GM18505 (cell line): ENCODE data around the gene ACTG1.

ENCODE experiments used
- ATAC-seq: cut with Tn5 transposase; IDR thresholded peaks from one replicate; pipeline ENCODE4 v1.9.1; 2021; ENCODE audit not compliant: unreplicated experiment
- POLR2A ChIP-seq: IDR thresholded peaks from 4 replicates; pipeline ENCODE4 v1.6.1; 2011; ENCODE audit warnings: borderline replicate concordance; ENCODE audit not compliant: insufficient read depth, insufficient read length; ENCODE audit errors: extremely low read depth

ACTG1 gene

DNA sequence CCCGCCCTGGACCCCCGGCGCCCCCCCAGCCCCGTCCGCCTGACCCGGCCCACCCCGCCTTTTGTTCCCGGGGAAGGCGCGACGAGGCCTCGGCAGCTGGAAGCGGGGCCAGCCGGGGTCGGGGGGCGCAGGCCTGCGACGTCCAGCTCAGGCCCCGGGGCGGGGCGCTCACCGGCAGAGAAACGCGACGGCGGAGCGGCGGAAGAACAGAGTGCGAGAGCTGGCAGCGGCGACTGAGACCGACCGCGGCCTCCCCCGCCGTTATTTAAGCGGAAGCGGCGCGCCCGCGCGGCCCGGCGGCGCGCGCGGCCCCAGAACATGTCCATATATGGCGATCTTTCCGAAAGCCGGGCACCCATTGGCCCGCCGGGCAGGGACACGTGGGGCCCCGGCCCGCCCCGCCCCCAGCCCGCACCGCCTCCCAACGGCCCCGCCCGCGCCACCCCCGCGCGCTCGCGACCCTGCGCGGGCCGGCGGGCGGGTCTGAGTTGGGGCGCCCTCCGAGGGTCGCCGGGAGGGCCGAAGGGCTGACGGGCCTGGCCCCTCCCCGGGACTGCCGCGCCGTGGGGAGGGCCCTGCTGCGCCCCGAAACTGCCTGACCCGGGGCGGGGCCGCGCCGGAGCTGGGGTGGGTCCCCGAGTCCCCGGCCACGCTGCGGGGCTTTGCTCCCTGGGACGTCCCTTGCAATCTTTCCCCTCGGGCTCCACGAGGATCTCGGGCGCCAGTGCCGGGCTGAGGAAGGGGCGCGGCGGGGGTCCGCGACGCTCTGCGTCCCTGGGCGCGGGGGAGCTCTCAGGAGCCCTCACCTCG lies at the start of gene ACTG1:
TSS of gene ACTG1 (minus strand) at position 238 of the 810 bp plus-strand sequence. CDS start 445 bp downstream, outside the sequence.
- ATAC-seq: peak; percentile 41
- TF ChIP-seq POLR2A: peak; percentile 100

DNA sequence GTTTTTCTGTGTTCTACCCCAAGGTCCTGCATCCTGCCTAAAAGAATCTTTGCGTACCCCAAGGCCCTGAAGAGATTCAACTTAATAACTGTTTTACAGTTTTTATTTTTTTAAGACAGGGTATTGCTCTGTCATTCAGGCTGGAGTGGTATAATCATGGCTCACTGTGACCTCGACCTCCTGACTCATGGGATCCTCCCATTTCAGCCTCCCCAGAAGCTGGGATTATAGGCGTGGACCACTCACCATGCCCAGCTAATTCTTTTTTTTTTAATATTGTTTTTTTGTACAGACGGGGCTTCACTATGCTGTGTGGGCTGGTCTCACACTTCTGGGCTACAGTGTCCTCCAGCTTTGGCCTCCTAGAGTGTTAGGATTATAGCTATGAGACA lies 48.9 kb upstream of the ACTG1 start:
- ATAC-seq: no peak
- TF ChIP-seq POLR2A: no peak

DNA sequence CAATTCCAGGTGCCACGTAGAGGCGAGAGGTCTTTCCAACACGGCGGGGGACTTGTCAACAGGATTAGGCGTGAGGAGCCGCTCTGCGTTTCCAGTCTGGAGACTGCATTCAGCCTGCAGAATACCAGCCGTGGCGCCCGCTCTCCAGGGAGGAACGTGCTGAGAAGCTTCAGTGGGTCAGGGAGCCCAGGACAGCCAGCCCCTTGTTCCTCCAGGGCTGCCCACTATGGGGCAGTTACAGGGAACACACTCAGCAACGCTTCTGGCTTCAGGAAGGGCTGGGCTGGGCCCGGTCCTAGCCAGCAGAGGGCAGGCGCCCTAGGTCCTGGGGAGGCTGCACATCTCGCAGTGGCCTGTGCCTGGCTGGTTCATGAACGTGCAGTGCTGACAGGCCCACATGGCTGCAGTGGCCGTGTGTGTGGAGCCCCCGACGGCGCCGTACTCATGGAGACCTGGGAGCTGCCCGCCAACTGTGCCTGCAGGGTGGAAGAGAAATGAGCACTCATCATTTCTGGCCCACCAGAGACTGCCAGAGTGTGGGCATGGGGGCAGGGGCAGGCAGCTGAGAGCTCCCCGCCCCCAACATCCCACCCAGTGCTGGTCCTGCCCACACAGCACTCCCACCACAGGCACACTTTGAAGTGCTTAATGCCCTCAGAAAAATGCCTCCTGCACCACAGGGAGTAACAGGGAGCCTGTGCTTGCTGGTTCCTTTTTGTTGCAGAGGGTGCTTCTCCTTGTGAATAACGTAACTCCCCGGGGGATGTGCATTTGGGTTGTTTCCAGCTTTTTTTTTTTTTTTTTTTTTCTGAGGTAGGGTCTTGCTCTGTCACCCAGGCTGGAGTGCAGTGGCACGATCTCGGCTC lies 46.6 kb upstream of the ACTG1 start:
- no peak for TF ChIP-seq POLR2A
- no peak for ATAC-seq

DNA sequence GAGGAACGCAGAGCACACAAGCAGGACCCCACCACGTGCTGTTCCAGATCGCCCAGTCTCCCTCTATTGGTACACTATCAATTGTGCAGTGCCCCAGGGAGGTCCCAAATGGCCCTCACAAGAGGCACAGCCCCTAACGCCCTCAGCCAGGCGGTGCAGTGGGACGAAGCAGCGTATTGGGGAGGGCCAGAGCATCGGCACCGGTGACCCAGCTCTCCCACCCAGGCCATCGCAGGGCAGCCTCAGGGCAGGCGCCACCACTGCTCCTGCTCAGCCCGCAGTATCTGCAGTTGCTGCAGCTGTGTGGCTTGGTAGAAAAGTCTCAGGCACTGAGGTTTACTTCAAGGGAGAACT lies 45.5 kb upstream of the ACTG1 start:
- no peak for ATAC-seq
- no peak for TF ChIP-seq POLR2A

DNA sequence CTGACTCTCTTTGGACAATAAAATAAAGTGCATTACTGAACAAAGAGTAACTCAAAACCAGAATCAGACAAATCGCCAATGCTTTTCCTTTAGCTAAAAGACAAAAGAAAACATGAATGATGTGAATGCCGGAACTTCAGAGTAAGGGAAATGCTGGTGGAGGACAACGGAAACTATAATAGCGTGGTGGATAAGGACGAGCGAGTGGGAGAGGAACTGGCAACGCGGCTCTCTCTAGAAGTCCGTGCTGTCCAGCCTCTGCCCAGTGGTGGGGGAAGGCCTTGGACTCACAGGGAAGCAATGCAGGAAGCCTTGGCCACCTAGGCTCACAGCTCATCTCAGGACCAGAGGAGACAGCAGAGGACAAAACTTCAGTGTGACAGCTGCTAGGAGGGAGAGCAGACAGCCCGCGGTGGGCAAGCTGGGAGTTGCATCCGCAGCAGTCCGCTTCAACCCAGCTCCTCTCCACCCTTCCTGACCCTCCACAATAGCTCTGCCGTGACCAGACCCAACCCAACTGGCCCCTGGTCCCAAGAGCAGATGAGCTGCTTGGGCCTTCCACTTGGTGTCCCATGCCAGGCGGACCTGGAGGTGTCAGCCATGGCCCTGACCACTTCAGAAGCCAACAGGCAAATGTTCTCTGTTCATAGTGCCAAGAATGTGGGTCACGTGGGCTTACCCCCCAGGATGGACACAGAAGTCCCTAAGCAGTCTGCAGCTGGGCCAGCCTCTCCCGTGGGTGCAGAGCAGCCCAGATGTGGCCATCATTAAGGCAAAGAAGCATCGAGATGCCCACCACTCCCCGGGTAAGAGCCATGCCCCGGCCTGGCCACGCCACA lies 44.9 kb upstream of the ACTG1 start:
- no peak for ATAC-seq
- peak; percentile 17 for TF ChIP-seq POLR2A

DNA sequence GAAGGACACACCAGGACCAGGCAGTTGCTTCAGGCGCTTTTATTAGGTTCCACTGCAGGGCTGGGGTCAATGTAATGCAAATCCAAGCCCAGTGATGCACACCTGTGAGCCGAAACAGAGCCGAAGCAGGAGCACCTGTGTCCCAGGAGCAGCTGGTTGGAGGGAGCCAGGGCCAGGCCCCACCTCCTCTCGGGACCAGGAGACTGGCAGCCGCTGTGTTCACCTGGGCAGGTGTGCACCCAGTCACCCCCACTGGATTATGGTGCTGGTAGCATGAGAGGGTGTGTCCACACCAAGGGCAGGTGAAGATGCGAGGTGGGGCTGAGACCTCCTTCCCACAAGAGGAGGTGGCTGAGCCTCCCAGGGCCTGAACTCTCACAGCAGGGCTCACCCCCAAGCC lies 44.3 kb upstream of the ACTG1 start:
- TF ChIP-seq POLR2A: no peak
- ATAC-seq: no peak

DNA sequence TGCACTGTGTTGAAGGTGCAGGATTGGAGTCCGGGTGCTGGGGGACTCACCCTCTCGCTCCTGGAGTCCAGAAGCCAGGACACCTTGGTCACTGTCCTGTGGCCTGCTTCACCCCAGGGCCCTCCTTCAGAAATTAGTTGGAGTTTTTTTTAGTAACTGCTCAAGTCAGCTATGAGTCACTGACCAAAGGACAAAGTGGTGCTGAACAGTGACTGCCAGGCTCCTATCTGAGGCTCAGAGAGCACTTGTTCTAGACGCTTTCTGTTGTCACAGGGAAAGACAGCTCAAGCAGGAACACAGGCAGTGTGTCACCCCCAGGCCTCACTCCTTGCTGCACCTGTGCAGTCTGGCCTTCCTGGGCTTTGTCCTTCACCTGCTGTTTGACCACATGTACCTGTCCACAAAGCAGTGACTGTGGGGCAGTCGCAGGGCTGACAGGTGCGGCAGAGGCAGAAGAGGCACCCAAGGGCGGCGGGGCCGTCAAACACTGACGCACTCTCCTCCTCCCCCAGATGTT lies 43.6 kb upstream of the ACTG1 start:
- TF ChIP-seq POLR2A: peak; percentile 12
- no peak for ATAC-seq

DNA sequence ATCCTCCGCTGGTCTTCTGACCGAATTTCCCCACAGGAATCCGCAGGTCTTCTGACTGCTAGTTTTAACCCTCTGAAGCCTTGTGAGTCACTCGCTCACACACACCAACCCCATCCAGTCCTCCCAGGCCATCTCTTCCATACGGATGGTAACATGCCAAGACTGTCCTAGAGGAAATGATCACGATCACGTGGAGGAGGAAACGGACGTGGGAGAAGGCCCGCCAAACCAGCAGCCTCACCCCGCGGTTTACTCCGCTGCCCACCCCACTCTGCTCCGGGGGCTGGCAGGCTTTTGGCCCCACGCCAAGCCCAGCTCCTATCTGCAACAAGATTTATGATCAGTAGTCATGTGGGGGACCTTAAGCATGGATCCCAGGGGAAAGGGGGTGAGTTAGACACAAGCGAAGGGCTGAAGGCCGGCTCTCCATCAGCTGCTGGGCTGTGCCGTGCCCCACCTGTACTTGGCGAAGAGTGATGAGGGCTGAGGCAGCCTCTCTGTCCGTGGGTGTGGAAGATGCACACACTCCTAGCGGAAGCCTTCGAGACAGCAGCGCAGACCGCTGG lies 41.1 kb upstream of the ACTG1 start:
- no peak for TF ChIP-seq POLR2A
- ATAC-seq: no peak

DNA sequence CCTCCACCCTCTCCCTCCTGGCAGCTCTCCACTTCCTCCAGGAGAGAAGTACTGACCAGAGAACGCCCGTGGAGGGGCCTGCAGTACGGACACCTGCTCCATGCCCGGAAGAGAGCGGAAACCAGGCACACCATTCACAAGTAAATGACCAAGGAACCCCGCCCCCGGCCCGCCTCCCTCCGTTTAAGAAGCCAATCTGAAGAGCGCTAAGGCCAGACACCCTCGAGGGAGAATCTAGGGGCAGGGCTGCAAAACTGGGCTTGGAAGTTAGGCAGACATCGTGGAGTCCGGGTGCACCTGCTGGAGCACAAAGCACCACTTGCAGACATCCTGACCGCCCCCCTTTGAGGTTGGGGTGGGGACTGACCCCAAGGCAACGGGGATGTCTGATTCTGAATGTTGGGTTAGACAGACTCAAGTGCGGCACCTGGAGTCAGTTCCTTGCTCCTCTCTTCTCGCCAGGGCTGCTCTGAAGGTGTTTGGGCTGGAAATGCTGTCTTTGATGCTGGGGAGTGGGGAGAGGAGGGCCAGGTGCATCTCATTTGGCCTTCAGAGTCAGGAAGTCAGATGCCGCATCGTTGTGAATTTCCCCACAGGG lies 40.5 kb upstream of the ACTG1 start:
- peak; percentile 44 for TF ChIP-seq POLR2A
- peak; percentile 38 for ATAC-seq

DNA sequence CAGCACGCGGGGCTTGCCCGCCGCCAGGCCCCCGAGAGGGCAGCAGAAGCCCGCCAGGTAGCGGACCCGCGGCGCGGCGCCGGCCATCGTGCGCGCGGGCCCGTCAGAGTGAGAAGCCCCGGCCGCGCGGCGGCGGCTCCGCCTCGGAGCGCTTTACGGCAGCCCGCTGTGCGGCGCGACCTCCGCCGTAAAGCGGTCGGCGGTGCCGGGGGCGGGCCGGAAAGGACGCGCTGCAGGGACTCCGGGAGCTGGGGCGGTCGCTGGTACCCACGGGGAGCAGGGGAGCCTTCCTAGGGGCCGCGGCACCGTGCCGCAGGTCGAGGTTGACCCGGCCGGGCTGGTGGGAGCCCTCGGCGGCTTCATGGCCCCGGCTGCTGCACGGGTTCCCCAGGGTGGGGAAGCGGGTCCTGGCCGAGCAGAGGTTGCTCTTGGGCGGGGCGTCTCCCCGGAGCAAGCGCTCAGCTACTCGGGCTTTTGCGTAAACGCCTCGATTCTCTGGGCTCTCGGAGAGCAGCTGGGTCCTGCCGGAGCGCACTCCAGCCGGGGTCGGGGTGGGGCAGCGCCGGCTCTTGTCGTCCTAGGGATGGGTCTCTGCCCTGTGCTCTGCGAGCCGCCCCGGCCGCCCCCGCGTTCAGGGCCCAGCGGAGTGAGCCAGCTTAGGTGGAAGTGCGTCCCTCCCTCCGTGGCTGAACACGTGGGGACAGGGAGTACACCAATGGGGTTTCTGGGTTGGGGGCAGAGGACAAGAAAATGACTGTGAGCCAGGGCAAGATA lies 39.8 kb upstream of the ACTG1 start, which contains the start of gene FAAP100:
TSS of gene FAAP100 (minus strand) at position 110 of the 774 bp plus-strand sequence. CDS start at position 87, 23 bp downstream.
- ATAC-seq: peak; percentile 45
- peak; percentile 87 for TF ChIP-seq POLR2A

DNA sequence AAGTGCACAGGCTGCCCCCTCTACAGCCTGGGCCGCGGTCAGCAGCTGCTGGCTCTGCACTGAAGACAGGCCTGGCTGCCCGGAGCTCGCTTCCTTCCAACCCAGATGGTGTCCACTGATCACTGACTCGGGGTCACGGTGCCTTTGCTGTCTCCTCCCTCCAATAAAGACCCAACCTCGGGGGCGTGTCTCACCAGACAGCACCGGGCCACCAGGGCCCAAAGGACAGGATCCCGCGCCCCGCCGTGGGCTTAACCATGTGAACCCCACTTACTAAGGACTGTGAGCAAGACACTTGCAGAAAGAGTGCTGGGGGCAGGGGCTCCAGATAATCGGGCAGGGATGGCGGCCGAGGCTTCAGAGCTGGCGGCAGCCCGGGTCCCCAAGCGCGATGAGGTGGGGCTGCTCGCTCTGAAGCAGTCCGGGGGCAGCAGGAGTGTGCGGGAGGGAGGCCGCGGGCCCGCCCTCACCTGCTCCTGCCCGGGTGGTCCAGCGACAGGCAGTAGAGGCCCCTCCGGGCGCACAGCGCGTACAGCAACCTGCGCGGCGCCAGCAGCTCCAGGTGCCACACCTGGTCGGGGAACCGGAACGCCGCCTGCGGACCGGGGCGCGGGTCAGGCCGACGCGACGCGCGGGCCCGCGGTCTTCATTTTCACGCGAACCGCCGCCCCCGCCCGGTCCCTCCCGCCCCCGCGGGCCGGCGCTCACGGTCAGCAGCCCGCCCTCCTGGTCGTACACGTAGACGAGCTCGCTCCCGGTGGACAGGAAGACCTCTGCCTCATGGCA lies 39.1 kb upstream of the ACTG1 start:
- ATAC-seq: peak; percentile 23
- TF ChIP-seq POLR2A: no peak
